HG03045 (cell line): ENCODE data around the gene DNTTIP2.
"Not testable (repeated sequence)": the region's sequence is repeated elsewhere in the genome, so short reads cannot be mapped to it uniquely, and the experiment has no call there.

Experiments used
- ATAC-seq: cut with Tn5 transposase; IDR thresholded peaks from one replicate; pipeline ENCODE4 v1.9.1; 2021; ENCODE audit warnings: mild to moderate bottlenecking, moderate library complexity; ENCODE audit not compliant: unreplicated experiment

Gene DNTTIP2

GRCh38 chr1:93842750-93843500, 36.1 kb downstream of the DNTTIP2 start:
- no peak for ATAC-seq

DNA sequence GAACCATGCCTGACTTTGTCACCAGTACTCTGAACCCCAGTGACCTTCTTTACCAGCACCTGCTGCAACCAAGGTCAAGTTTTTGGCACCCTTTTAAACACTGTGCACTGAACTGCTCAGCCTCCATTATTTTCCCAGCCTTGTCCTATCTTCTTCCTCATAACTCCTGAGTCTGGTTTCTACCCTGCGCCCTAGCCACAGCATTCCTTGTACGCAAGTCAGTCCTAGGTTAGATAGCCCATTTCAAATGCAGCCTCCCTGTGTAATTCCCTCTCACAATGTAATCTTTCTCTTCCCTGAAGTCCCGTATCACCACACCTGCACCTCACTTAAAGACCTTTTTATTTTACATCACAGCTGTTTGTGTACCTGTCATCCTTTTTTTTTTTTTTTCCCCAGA, 37.2 kb downstream of the DNTTIP2 start:
- no peak for ATAC-seq

DNA sequence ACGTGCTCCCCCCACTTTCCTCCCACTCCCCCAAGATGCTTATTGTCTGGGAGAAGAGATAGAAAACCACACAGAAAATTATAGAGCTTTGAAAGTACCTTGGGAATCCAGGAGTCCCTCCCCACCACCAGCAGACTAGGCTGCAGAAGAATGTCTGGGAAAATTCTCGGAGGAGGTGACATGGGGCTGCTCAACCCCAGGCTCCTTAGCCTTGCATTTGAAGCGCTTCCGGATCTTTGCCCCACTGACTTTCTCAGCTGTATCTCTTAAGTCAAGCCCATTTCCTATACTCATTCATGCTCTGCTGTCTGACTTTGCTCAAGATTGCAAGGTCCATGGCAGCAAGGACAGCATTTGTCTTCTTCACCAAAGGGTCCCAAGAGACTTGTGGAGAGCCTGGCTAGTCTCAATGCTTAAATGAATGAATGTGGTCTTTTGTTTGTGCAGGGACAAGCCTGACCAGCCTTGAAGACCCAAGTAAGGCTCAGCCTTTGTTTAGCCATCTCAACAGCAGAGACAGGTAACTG, 38.0 kb downstream of the DNTTIP2 start:
- no peak for ATAC-seq

GRCh38 chr1:93839753-93840152, 39.3 kb downstream of the DNTTIP2 start:
- ATAC-seq: no peak

DNA sequence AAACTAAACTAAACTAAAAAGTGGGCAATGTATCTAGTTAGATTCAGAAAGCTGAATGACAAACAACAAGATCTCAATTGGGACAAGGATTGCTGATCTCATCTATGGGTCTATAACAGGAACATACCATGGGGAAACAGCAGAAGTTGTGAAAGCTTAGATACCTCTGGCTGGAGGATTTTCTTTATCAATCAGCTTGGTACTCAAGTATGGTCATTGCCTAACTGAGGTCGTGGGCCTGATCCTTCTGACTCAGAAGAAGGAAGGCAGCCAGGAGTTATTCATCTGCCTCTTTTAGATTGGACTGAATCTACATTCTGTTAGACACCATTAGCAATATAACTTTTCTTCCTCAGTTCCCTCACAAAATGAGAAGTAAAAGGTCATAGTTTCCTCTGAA, 39.7 kb downstream of the DNTTIP2 start:
- no peak for ATAC-seq

GRCh38 chr1:93837961-93838360, 41.0 kb downstream of the DNTTIP2 start:
- ATAC-seq: no peak

GRCh38 chr1:93833293-93833692, 45.7 kb downstream of the DNTTIP2 start:
- ATAC-seq: not testable (repeated sequence)

DNA sequence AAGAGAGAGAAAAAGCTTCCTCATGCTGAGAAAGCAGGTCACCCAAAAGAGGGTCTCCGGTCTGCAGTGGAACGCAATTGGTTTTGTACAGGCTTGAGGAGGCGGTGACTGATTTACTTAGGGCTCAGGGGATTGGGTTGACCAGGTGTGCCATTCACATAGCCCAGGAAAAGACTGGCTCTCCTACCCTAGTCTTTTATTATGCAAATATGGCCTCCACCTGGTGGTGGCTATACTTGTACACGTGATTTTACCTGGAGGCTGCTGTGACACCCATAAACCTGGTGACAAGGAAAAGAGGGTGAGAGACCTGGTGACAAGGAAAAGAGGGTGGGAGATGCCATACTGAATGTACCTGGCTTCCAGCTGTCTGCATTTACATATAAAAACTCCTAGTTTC, 49.9 kb downstream of the DNTTIP2 start:
- no peak for ATAC-seq

GRCh38 chr1:93828367-93828755, 50.6 kb downstream of the DNTTIP2 start:
- no peak for ATAC-seq

- no peak for ATAC-seq
Observed at GRCh38 chr1:93827633-93828366, 51.2 kb downstream of the DNTTIP2 start.

DNA sequence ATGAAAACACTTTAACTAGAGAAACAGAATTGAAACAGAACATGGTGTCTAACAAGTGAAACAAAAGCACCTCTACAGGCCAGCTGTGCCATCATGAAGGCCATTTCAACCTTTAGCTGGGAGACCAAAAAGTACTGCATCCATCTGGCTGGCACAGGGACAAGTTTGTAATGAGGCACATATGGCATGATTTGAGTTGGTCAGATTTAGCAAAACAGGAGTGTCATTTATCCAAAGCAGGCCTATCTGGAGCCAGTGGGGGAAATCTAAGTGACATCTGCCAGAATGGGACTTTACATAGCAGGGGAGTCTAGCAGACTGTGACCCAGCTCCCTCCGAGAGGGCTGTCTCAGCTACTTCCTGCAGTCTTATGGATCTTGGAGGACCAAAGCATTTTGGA, 51.9 kb downstream of the DNTTIP2 start:
- ATAC-seq: no peak

DNA sequence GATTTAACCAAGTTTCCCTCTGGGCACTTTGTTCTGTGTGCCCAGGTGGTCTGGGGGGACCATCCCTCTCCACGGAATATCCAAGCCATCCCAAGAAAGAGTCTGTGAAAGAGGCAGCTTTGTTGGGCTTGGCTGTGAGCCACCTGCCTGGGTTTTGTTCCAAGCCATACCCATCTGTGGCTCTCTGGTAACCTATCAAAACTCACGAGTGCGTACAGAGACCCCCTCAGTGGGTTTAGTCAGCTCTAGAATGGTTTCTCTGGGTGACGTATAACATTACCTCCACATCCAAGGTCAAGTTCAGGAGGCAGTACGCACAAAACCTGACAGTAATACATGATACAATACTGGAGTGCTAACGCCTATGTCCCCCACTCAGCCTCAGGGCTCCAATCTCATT, 54.2 kb downstream of the DNTTIP2 start:
- ATAC-seq: no peak

- ATAC-seq: no peak
Observed at GRCh38 chr1:93822730-93823425, 56.1 kb downstream of the DNTTIP2 start.

DNA sequence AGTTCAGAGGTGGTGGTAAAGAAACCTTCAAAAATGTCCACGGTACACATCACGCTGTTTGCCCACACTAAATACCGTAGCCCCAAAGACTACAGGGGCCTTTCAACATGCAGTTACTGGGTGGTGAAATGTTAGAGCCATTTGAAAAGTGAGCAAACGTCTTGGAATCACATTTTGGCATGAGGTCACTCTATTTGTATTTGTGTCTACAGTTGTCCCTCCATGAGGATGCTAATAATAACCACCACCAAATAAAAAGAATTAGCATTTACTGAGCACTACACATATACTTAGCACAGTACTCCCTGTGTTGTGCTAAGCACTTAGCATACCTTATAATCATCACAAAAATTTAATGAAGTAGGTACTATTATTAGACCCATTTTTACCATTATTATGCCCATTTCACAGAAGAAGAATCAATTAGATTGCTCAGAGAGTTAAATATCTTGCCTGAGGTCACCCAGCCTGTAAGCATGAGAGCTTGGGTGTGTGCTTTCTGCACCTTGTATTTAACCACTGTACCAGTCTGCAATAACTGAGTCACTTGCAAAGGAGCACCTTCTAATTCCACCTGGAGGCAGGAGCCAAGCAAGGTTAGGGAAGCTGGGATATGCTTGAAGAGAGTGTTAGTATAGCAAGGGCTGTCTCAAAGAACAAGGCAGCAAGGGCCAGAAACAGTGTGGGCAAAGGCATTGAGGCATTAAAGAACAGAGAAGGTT, 57.4 kb downstream of the DNTTIP2 start:
- no peak for ATAC-seq

DNA sequence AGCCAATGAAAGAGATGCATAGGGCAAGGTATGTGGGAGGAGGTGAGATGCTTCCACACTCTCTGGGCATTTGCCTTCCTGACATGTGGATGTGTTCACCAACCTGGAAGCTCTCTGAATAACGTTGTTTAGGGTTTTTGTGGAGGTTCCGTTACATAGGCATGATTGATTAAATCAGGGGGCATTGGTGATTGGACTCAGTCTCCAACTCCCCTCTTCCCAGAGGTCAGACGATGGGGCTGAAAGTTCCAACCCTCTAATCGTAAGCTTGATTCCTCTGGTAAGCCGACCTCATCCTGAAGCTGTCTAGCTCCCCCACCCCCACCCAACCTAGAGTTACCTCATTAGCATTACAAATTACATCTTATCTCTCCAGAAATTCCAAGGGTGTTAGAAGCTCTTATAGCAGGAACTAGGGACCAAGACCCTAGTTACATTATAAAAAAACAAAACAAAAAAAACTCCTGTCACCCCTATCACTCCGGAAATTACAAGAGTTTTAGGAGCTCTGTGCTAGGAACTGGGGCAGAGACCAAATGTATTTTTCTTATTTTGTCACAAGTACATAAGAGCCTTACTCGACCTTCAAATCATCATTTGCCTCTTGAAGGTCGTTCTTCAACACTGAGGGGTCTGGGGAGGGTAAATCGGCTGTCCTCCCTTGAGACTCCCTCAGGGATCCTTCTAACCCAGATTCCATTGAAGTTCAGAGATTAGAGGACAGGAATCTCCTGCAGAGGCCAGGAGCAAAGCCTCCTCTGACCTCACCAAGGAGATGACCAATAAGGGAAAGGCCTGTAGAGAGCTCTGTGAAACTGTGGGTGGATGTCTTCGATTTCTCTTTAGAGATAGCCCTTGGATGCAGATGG, 58.2 kb downstream of the DNTTIP2 start:
- ATAC-seq: no peak

- ATAC-seq: no peak
Observed at GRCh38 chr1:93818570-93818959, 60.4 kb downstream of the DNTTIP2 start.

GRCh38 chr1:93817819-93818569, 61.0 kb downstream of the DNTTIP2 start:
- no peak for ATAC-seq

GRCh38 chr1:93816970-93817678, 61.9 kb downstream of the DNTTIP2 start:
- no peak for ATAC-seq
